Breast epithelium (tissue), 3 donors: ENCODE results near the gene AQP6.
"Not testable (repeated sequence)": the region's sequence is repeated elsewhere in the genome, so short reads cannot be mapped to it uniquely, and the experiment has no call there.

Source experiments
- POLR2A ChIP-seq: fragments of 450-650 bp; IDR thresholded peaks from one replicate; pipeline ENCODE4 v1.6.1; 2016; ENCODE audit warnings: antibody characterized with exemption, mild to moderate bottlenecking, moderate library complexity
- POLR2AphosphoS5 ChIP-seq, 3 donors: sonication (generic); formaldehyde crosslinking; IDR thresholded peaks; one replicate each; pipeline ENCODE4 v1.6.1; 2017; ENCODE audit warnings: antibody characterized with exemption in 3 of 3
- TF ChIP-seq, protein P1 (sequence below), 3 donors: fragments of 450-650 bp; IDR thresholded peaks; one replicate each; pipeline ENCODE4 v1.5.1; 2016 to 2017; ENCODE audit warnings: antibody characterized with exemption in 3 of 3, mild to moderate bottlenecking in 3 of 3, moderate library complexity in 3 of 3

DNA sequence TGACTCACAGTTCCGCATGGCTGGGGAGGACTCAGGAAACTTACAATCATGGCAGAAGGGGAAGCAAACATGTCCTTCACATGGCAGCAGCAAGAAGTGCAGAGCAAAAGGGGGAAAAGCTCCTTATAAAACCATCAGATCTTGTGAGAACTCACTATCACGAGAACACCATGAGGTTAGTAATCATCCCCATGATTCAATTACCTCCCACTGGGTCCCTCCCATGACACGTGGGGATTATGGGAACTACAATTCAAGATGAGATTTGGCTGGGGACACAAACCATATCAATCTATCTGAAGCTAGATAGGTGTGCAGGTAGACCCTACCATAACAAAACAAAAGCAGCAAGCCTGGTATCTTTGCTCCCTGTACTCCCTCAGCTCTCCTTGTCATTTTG is 13.7 kb downstream of the AQP6 start:
- TF ChIP-seq, protein P1, sequence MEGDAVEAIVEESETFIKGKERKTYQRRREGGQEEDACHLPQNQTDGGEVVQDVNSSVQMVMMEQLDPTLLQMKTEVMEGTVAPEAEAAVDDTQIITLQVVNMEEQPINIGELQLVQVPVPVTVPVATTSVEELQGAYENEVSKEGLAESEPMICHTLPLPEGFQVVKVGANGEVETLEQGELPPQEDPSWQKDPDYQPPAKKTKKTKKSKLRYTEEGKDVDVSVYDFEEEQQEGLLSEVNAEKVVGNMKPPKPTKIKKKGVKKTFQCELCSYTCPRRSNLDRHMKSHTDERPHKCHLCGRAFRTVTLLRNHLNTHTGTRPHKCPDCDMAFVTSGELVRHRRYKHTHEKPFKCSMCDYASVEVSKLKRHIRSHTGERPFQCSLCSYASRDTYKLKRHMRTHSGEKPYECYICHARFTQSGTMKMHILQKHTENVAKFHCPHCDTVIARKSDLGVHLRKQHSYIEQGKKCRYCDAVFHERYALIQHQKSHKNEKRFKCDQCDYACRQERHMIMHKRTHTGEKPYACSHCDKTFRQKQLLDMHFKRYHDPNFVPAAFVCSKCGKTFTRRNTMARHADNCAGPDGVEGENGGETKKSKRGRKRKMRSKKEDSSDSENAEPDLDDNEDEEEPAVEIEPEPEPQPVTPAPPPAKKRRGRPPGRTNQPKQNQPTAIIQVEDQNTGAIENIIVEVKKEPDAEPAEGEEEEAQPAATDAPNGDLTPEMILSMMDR (IDR thresholded peaks at IDR 0.05) = not testable (repeated sequence)
- not testable (repeated sequence) for TF ChIP-seq POLR2A; POLR2AphosphoS5 (IDR thresholded peaks at IDR 0.05)
